ENCODE measurements around the gene PSPH. TPM values are rescaled to one million over a fixed set of nuclear protein-coding genes. Genes with fewer than 3 reads are reported as not detected.

PSPH gene
- total RNA-seq, 1 experiment from 2014 or later, result 111 TPM

DNA sequence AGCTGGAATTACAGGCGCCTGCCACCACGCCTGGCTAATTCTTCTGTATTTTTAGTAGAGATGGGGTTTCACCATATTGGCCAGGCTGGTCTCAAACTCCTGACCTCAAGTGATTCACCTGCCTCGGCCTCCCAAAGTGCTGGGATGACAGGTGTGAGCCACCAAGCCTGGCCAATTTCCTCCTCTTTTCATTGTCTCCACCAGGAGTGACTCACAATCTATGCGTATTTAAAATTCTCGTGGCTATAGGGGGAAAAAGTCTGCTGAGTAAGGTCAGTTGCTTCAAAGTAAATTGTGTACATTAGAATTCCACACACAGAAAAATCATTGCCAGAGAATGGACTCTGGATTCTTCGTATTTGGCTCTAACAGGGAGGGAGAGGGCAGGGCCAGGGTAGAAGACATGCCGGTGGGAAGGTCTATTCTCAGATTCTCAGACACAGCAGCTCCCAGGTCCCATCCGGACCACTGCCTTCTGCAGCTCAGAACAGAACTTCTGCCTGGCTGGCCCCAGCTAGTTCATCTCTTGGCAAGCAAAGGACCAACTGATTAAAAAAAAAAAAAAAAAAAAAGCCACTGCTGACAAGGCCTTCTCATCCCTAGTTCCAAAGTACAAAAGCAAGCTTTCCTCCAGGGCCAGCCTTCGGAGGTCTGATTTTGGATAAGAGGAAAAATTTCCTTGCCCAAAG is 22.2 kb downstream of the PSPH start:
- Histone ChIP-seq H3K4me1 (peaks cover 35% of the 10 kb centered on the region), H3K4me3 (ENCODE audit: low read depth, low read length) (no peak overlapping the region), H3K9me3 (no peaks in the 10 kb centered on the region), H3K27me3 (replicated peaks; ENCODE audit: control insufficient read depth, insufficient read depth, low read length) (no peaks in the 10 kb centered on the region), H3K36me3 (ENCODE audit: control insufficient read depth, insufficient read depth, low read length) (peaks cover 2% of the 10 kb centered on the region; the same call in 1 of the 2 replicates)
- Mint-ChIP-seq H3K9me3 (ENCODE audit: unreplicated experiment) (no peaks in the 10 kb centered on the region), H3K4me3 (ENCODE audit: unreplicated experiment) (peak overlapping the region; percentile 52), H3K36me3 (ENCODE audit: insufficient read depth, unreplicated experiment) (peaks cover 91% of the 10 kb centered on the region), H3K27me3 (ENCODE audit: insufficient read depth, unreplicated experiment) (no peaks in the 10 kb centered on the region), H3K4me1 (ENCODE audit: low read depth, unreplicated experiment) (peaks cover 24% of the 10 kb centered on the region), H3K27ac (ENCODE audit: unreplicated experiment) (peak overlapping the region; percentile 88)
- TF ChIP-seq CTCF (IDR thresholded peaks at IDR 0.05; ENCODE audit: insufficient read depth in 1 of 2, low read depth in 1 of 2, low read length in 1 of 2, severe bottlenecking in 1 of 2, unreplicated experiment in 1 of 2), result no peak
- BruUV-seq (replicated peaks), result no TSS peak
- CTCF ChIA-PET, result interaction anchor here (0.6 to 1.0 kb wide), 3 partner anchors 22 to 65 kb away, joined by 3 to 4 read pairs (median 4); partner anchors contain the start of genes CCT6A, PHKG1 and PSPH
- intact Hi-C loops (cut with micrococcal nuclease; ENCODE audit: unreplicated experiment), result loop anchor here (1.0 to 2.0 kb wide), 2 partner anchors 22 to 35 kb away; partner anchors contain the start of gene SUMF2
- peak; percentile 69 for DNase-seq
- POLR2A ChIA-PET, result interaction anchor here (0.7 to 1.4 kb wide), 4 partner anchors 8 to 25 kb away, joined by 3 to 31 read pairs (median 4); partner anchors contain the start of genes CCT6A and PSPH

- no TSS peak for BruUV-seq (replicated peaks)
- no peaks in the 10 kb centered on the region for H3K27me3 Mint-ChIP-seq (ENCODE audit: insufficient read depth, unreplicated experiment)
- Histone ChIP-seq H3K4me1 (peaks cover 29% of the 10 kb centered on the region), H3K27me3 (replicated peaks; ENCODE audit: control insufficient read depth, insufficient read depth, low read length) (no peaks in the 10 kb centered on the region), H3K9me3 (no peaks in the 10 kb centered on the region), H3K4me3 (ENCODE audit: low read depth, low read length) (no peak overlapping the region), H3K36me3 (ENCODE audit: control insufficient read depth, insufficient read depth, low read length) (peaks cover 4% of the 10 kb centered on the region; the same call in 1 of the 2 replicates)
- no peak for DNase-seq
- H3K4me3 Mint-ChIP-seq (ENCODE audit: unreplicated experiment), result peak overlapping the region; percentile 6
- TF ChIP-seq CTCF (IDR thresholded peaks at IDR 0.05; ENCODE audit: insufficient read depth in 1 of 2, low read depth in 1 of 2, low read length in 1 of 2, severe bottlenecking in 1 of 2, unreplicated experiment in 1 of 2), result no peak
- H3K27ac Mint-ChIP-seq (ENCODE audit: unreplicated experiment), result peak overlapping the region; percentile 58
- peaks cover 23% of the 10 kb centered on the region for H3K4me1 Mint-ChIP-seq (ENCODE audit: low read depth, unreplicated experiment)
- peaks cover 87% of the 10 kb centered on the region for H3K36me3 Mint-ChIP-seq (ENCODE audit: insufficient read depth, unreplicated experiment)
- intact Hi-C loops (cut with micrococcal nuclease; ENCODE audit: unreplicated experiment), result no loop called here
- H3K9me3 Mint-ChIP-seq (ENCODE audit: unreplicated experiment), result no peaks in the 10 kb centered on the region
- ChIA-PET POLR2A (interaction anchor here (0.6 kb wide), 1 partner anchor 25 kb away, joined by 4 read pairs; the partner anchor contains the start of gene PSPH), CTCF (no interaction called here)
These were observed 24.7 kb downstream of the PSPH start for GRCh38 chr7:56026538-56026937.

DNA sequence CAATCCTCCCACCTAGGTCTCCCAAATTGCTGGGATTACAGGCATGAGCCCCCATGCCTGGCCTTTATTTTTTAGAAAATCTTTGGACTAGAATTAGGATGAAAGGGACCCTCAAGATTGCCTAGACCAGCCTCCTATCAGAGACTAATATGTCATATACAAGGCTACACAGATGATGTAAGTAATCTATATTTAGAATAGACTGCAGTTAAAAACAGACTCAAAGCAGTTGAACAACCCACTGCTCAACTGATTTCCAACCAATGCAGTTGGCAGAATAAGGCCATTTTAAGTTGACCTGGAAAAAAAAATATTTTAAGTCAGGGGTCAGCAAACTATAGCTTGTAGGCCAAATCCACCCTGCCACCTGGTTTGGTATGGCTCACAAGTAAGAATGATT is 27.7 kb downstream of the PSPH start:
- DNase-seq, result no peak
- peaks cover 87% of the 10 kb centered on the region for H3K36me3 Mint-ChIP-seq (ENCODE audit: insufficient read depth, unreplicated experiment)
- Histone ChIP-seq H3K4me3 (ENCODE audit: low read depth, low read length) (no peak overlapping the region), H3K36me3 (ENCODE audit: control insufficient read depth, insufficient read depth, low read length) (peaks cover 11% of the 10 kb centered on the region), H3K27me3 (replicated peaks; ENCODE audit: control insufficient read depth, insufficient read depth, low read length) (no peaks in the 10 kb centered on the region), H3K4me1 (peaks cover 26% of the 10 kb centered on the region), H3K9me3 (no peaks in the 10 kb centered on the region)
- no peaks in the 10 kb centered on the region for H3K9me3 Mint-ChIP-seq (ENCODE audit: unreplicated experiment)
- CTCF ChIA-PET, result interaction anchor here (1.1 kb wide), 1 partner anchor 70 kb away, joined by 3 read pairs; no protein-coding TSS in a partner anchor
- POLR2A ChIA-PET, result interaction anchor here (1.5 kb wide), 1 partner anchor 28 kb away, joined by 7 read pairs; the partner anchor contains the start of genes CCT6A and PSPH
- no TSS peak for BruUV-seq (replicated peaks)
- H3K4me1 Mint-ChIP-seq (ENCODE audit: low read depth, unreplicated experiment), result peaks cover 8% of the 10 kb centered on the region
- H3K4me3 Mint-ChIP-seq (ENCODE audit: unreplicated experiment), result no peak overlapping the region
- no peaks in the 10 kb centered on the region for H3K27me3 Mint-ChIP-seq (ENCODE audit: insufficient read depth, unreplicated experiment)
- intact Hi-C loops (cut with micrococcal nuclease; ENCODE audit: unreplicated experiment), result no loop called here
- H3K27ac Mint-ChIP-seq (ENCODE audit: unreplicated experiment), result no peak overlapping the region
- TF ChIP-seq CTCF (IDR thresholded peaks at IDR 0.05; ENCODE audit: insufficient read depth in 1 of 2, low read depth in 1 of 2, low read length in 1 of 2, severe bottlenecking in 1 of 2, unreplicated experiment in 1 of 2), result no peak

Data from Caco-2 (cell line).